HG03097 (cell line): ENCODE results near the gene TBC1D14.
"Not testable (repeated sequence)": the region's sequence is repeated elsewhere in the genome, so short reads cannot be mapped to it uniquely, and the experiment has no call there.

ENCODE experiments used
- ATAC-seq: cut with Tn5 transposase; IDR thresholded peaks from one replicate; pipeline ENCODE4 v1.9.1; 2021; ENCODE audit not compliant: unreplicated experiment, low FRiP score

Gene TBC1D14

DNA sequence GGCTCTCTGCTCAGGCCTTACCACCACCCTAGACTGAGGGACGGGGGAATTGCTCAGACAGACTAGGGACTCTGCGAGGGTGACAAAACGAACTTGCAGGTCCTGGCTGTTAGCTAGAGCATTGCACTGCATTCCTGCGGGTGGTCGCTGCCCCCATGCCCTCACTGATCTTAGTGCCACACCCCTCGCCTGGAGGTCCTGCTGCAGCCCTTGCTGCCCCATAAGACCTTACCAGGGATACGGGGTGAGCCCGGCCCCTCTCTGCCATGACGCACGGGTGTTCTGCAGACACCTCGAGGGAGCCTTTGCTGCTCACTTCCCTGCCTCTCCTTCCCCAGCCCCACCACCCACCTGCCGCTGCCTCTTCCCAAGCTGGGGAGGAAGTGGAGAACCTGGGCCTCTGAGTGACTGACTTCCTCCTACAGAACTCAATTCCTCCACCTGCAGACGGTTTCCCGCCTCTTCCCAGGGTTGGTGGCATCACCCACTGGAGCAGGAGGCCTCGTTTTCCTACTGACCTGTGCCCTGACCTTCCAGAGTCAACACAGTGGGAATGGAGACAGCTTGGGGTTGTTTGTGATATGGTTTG, 19.8 kb upstream of the TBC1D14 start:
- ATAC-seq: no peak

DNA sequence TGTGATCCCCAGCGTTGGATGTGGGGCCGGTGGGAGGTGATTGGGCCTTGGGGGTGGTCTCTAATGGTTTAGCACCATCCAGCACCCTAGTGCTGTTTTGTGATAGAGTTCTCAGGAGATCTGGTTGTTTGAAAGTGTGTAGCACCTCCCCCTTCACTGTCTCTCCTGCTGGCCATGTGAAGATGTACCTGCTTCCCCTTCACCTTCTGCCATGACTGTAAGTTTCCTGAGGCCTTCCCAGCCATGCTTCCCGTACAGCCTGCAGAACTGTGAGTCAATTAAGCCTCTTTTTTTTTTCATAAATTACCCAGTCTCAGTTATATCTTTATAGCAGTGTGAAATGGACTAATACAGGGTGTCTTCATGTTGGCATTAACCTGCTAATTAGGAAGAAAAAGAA, 19.3 kb upstream of the TBC1D14 start:
- no peak for ATAC-seq

GRCh38 chr4:6890971-6891370, 18.7 kb upstream of the TBC1D14 start:
- not testable (repeated sequence) for ATAC-seq

GRCh38 chr4:6891436-6892170, 18.0 kb upstream of the TBC1D14 start:
- no peak for ATAC-seq

- ATAC-seq: no peak
Measured at GRCh38 chr4:6892190-6892908, 17.3 kb upstream of the TBC1D14 start.

DNA sequence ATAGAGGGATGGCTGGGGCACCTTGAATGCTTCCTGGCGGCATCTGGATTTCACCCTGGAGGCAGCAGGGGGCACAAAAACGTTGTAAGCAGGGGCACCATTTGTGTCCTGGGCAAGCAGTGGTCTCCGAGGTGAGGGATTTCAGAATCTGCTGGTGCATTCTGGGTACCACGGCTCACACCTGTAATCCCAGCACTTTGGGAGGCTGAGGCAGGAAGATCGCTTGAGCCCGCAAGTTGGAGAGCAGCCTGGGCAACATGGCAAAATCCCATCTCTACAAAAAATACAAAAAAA, 16.8 kb upstream of the TBC1D14 start:
- ATAC-seq: no peak

DNA sequence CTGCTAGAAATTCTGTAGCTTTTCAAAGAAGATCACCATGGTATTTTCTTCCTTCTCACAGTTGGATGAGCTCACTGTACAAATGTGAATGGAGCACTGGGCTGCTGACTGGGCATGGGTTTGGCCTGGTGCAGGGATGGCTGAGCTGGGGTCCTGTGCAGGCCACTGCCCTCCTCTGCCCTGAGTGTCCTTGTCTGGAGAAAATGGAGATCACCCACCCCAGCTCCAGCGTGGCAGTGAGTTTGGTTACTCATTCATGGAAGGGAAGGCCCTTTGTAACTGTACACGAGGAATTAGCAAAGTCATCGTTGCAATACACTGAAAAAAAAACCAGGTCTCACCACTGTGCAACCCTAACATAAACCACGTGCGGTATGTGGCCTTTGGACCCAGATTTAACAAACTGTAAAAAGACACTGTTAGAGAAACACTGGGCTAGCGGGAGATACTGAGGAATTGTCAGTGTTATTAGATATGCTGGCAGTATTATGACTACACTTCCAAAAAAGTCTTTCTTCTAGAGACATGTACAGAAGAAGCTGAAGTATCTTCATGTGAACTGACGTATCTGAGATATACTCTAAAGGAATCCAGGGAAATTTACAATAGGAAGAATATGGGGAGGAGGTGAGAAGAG, 16.1 kb upstream of the TBC1D14 start:
- no peak for ATAC-seq

- no peak for ATAC-seq
Measured at GRCh38 chr4:6894086-6894478, 15.5 kb upstream of the TBC1D14 start.

DNA sequence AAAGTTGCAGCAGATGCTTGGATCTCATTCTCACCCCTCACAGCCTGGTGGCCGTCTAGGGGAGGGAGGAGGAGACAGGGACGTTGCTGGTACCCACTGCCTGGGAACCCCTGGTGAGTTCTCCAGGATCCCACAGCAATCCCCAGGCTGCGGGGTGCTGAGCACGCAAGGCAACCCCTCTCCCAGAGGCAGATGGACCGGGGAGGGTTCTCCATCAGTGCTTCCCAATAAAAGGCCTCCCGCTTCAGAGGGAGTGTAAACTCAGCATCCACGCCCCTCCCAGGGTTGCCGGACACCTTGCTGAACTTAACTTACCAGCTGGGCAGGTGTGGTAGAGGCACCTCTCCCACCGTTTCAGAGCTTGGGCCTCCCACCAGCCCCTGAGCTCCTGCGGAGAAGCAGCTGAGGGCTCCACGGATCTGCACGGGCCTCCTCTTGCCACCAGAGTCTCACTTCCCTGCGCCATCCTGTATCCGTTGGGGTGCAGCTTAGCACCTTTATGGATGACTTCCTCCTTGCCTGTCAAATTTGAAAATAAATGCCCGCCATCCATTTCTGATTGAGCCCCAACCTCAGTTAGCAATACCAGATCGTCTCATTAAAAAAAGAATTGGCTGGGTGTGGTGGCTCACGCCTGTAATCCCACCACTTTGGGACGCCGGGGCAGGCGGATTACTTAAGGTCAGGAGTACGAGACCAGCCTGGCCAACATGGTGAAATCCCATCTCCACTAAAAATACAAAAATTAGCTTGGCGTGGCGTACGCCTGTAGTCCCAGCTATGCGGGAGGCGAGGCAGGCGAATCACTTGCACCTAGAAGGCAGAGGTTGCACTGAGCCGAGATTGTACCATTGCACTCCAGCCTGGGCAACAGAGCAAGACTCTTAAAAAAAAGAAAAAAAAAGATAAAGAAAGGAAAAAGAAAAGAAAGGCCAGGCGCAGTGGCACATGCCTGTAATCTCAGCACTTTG, 14.8 kb upstream of the TBC1D14 start:
- no peak for ATAC-seq

GRCh38 chr4:6896035-6896434, 13.6 kb upstream of the TBC1D14 start:
- no peak for ATAC-seq

GRCh38 chr4:6898763-6899162, 10.9 kb upstream of the TBC1D14 start:
- no peak for ATAC-seq

GRCh38 chr4:6900181-6900812, 9.3 kb upstream of the TBC1D14 start:
- ATAC-seq: no peak

DNA sequence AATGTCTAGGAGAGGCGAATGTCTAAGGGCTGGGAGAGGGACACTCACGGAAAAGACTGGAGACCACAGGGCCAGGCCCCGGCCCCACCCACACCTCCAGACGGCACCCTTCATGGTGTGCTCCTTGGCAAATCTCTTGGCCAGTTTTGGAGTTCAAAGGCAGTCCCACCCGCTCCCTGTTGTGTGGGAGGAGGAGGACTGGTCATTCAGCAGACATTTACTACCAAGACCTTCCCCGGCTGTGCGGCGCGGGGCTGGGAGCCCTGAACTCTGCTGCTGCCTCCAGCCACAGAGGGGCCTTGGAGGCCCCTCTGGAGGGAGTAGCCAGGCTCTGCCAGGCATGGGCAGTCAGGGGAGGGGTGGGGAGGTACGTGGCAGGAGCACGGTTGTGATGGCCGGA, 8.7 kb upstream of the TBC1D14 start:
- no peak for ATAC-seq

GRCh38 chr4:6901669-6902317, 7.8 kb upstream of the TBC1D14 start:
- no peak for ATAC-seq

DNA sequence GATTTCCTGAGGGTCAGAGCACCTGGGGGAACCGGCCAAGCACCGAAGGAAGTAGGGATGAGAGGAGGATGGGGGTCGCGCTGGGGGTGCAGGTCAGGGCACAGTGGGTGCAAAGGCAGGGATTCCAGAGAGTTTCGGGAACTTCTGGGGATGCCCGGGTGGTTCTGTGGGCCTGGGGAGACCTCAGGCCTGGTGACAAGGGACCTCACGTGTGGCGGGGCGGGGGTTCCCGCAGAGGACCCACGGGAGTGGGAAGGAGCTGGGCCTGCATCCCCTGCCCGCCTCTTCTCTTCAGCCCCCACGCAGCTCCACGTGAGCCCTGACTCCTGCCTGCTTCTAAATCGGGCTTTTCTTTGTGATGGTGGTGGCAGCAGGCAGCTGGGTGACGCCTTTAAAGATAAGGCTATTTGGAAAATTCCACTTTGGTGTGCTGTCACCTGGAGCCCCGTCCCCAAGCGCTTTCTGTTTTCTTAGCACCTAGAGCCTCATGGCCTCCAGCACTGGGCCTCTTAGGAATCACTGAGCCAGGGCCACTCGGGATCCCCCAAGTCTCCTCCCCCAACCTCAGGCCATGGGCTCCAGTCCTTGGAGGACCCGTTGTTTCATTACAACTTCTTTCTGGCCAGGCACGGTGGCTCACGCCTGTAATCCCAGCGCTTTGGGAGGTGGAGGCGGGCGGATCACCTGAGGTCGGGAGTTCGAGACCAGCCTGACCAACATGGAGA, 7.1 kb upstream of the TBC1D14 start:
- ATAC-seq: no peak

- ATAC-seq: no peak
Measured at GRCh38 chr4:6905516-6906445, 3.8 kb upstream of the TBC1D14 start.

GRCh38 chr4:6906486-6906885, 3.1 kb upstream of the TBC1D14 start:
- not testable (repeated sequence) for ATAC-seq

DNA sequence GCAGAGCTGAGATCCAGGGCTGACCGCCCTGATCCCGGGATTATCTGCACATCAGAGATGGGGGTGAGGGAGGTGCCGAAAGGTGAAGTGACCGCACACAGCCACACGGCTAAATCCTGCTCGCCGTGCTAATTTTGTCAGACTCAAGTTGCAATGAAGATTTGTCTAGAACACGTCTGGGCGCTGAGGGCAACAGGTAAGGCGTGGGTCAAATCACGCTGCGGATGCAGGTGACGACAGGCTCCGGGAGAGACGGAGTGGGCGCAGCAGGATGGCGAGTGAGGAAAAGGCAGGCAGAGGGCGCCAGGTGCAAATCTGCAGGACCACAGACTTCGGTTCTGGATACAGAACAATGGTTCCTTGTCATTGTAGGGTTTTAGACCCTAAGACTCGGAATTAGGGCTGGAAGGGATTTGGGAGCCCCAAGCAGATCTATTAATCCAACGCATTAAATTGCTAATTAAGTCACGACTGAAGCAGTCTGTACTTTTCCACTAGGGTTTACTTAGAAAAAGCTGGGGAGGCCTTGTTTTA, 1.9 kb upstream of the TBC1D14 start:
- ATAC-seq: no peak
